GM21526 (cell line): Measurements from ENCODE around the gene ACP5.
A peak's percentile ranks its signal among the peaks of the same experiment; 100 is the strongest.

Source experiments
- ATAC-seq: cut with Tn5 transposase; IDR thresholded peaks from one replicate; pipeline ENCODE4 v1.9.1; 2021; ENCODE audit warnings: moderate library complexity; ENCODE audit not compliant: unreplicated experiment, low FRiP score

ACP5 gene

GRCh38 chr19:11550265-11550664 lies 27.2 kb downstream of the ACP5 start:
- ATAC-seq: no peak

- ATAC-seq: no peak
Observed at GRCh38 chr19:11549386-11549953, 28.0 kb downstream of the ACP5 start.

GRCh38 chr19:11547929-11548700 lies 29.3 kb downstream of the ACP5 start:
- no peak for ATAC-seq

- no peak for ATAC-seq
Observed at GRCh38 chr19:11541238-11541637, 36.2 kb downstream of the ACP5 start.

- ATAC-seq: no peak
Observed at GRCh38 chr19:11540645-11541044, 36.8 kb downstream of the ACP5 start.

DNA sequence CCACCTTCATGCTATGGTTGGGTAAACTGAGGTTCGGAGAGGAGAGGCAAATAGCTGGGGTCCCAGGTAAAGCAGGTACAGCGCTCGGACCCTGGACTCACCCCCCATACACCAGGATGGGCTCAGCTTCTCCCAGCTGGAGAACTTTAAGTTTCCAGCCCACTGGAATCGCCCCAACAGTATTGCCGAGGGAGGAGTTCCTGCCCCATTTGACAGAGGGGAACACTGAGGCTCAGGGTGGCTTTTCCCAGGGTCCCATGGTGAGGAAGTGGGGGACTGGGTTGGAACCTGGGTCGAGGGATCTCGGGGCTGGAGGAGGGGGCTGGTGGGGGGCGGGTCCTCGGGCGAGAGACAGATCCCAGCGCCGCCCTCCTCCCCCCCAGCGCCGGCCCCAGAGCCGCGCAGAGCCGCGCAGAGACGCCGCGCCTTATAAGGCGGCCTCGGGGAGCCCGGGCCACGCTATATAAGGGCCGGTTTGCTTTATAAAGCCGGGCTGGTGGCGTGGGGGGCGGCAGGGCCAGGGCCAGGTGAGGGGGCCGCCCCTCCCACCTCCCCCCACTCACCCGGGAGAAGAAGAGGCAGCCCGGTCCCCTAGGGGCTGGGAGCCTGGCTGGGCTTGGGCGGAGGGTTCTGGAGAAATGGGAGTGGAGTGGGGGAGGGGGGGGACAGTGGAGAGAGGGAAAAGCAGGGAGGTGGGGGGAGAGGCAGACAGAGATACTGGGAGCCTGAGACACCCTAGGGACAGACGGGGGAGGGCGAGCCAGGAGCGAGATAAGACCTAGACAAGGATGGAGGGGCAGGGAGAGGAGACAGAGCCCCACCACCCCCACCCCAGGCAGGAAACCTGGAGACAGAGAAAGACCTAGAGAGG lies 37.7 kb downstream of the ACP5 start:
- ATAC-seq: no peak

GRCh38 chr19:11538232-11539036 lies 39.0 kb downstream of the ACP5 start, which contains the start of gene CNN1:
TSS of gene CNN1 (plus strand) at chr19:11538851. CDS start at chr19:11538928, 77 bp downstream.
- no peak for ATAC-seq

DNA sequence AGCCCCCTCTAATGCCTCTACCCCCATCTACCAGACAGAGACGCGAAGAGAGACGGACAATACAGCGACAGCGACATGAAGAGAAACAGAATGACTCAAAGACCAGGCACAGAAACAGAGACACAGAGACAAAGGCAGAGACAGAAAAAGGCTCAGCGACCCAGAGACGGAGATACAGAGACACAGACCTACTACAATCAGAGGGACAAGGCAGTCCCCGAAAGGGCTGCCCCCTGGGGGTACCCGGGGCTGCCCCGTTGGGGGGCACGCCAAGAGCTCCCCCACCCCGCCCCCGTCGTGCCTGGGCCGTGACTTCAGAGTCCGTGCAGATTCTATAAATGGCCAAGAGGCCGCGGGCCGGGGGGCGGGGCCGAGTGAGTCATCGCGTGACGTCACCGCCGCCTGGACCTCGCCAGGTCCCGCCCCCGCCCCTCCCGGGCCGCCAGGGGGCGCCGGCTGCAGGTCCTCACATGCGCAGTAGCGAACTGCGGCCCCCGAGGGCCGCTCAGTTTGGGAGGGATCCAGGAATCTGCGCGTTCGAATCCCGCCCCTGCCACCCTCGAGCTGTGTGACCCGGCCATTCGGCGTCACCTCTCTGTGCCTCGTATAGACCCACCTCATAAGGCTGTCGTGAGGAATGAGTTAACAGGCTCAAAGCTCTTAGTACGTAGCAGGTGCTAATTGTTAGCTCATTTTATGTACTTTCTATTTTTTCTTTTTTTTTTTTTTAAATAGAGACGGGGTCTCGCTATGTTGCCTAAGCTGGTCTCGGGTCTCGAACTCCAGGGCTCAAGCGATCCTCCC lies 41.5 kb downstream of the ACP5 start:
- ATAC-seq: peak; percentile 59

DNA sequence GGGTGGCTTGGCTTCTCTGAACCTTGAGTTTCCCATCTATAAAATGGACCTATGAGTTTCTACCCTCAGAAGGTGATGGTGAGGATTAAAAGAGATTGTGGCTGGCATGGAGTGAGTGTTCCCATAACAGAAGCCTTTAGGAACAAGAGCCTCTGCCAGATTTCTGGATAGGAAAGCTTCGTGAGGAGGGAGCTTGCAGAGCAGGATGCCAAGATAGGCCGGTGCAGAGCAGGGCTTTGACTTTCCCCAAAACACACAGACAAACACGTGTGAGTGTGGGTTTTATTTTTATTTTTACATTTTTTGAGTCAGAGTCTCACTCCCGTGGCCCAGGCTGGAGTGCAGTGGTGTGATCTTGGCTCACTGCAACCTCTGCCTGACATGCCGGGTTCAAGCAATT lies 42.5 kb downstream of the ACP5 start:
- no peak for ATAC-seq

- ATAC-seq: no peak
Observed at GRCh38 chr19:11534538-11534937, 42.9 kb downstream of the ACP5 start.

DNA sequence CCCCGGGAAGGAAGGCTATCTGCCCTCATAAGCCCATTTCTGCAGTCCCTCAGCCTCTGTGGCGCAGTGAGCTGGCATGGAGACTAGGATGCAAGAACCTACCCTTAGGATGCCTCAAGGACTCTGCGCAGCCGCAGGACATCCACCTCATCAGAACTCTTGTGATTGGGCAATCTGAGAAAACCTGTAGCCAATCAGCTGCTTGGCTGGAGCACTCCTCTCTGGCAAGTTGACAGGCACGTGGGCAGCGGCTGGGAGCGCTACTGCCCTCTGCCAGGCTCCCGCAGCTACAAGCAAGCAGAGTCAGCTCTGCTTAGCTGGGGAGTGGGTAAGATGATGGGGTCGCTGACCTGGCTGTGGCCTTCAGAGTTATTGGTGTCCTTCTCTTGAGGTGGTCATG lies 47.0 kb downstream of the ACP5 start:
- ATAC-seq: no peak

DNA sequence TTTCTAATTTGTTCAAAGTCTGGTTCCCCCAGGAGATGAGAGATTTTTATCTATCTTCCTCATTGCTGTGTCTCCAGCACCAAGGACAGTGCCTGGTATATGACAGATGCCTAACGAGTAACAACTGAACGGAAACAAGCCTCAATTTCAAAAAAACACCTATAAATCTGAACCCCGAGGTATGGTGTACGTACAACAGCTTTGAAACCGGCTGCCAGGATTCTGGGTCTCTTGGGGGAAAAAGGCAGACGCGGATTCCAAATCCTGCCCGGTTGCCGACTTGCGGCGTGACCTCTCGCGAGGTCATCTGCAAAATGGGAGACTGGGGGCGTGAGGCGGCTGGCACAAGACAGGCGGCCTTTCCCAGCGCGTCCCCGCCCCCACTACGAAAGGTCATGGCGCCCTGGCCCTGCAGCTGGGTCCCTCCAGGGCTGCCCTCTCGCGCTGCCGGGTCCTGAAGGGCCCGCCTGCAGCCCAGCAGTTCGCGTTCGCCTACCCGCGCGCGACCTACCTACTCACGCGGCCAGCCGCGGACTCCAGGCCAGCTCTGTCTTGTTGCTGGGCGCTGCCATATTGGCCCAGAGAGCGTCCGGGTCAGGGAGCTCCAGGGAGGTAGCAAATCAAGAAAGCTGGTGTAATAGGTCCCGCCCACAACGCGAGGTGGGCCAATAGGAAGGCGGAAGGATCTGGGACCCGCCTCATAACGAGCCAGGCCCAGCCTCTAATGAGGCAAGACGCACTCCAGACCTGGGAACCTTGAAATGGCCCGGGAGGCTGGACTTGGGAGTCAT lies 48.7 kb downstream of the ACP5 start, which contains the start of gene ECSIT:
ECSIT (minus strand) TSS at position 584 of the 791 bp plus-strand sequence. CDS start 9,964 bp downstream, outside the sequence.
- ATAC-seq: peak; percentile 86
